Trophoblast cell (in vitro differentiated cells and primary cell): ENCODE measurements around the gene NHERF1.

Source experiments
- DNase-seq, 2 donors: peaks; one replicate each; pipeline ENCODE4 v3.0.0-alpha.2; 2016
- H2AFZ ChIP-seq: 2 replicates; pipeline ENCODE4 v1.6.1; 2013; ENCODE audit warnings: low read length, moderate library complexity, mild to moderate bottlenecking; ENCODE audit not compliant: insufficient read depth, poor library complexity
- H2AK5ac ChIP-seq: 2 replicates; pipeline ENCODE4 v1.6.1; 2013; ENCODE audit warnings: mild to moderate bottlenecking, low read length
- H2BK120ac ChIP-seq: 2 replicates; pipeline ENCODE4 v1.6.1; 2013; ENCODE audit warnings: low read length, mild to moderate bottlenecking, moderate library complexity; ENCODE audit not compliant: insufficient read depth, poor library complexity
- H2BK12ac ChIP-seq: 2 replicates; pipeline ENCODE4 v1.6.1; 2013; ENCODE audit warnings: mild to moderate bottlenecking, low read length, moderate library complexity
- H2BK5ac ChIP-seq: 2 replicates; pipeline ENCODE4 v1.6.1; 2013; ENCODE audit warnings: low read length, low read depth, moderate library complexity, mild to moderate bottlenecking; ENCODE audit not compliant: poor library complexity
- H3K14ac ChIP-seq: 2 replicates; pipeline ENCODE4 v1.6.1; 2013; ENCODE audit warnings: mild to moderate bottlenecking, low read length
- H3K18ac ChIP-seq: 2 replicates; pipeline ENCODE4 v1.6.1; 2013; ENCODE audit warnings: mild to moderate bottlenecking, low read length
- H3K23ac ChIP-seq: 2 replicates; pipeline ENCODE4 v1.6.1; 2013; ENCODE audit warnings: low read length
- H3K27ac ChIP-seq: 2 replicates; pipeline ENCODE4 v1.5.1; 2013; ENCODE audit warnings: low read depth, mild to moderate bottlenecking, inconsistent platforms, low read length, moderate library complexity
- H3K27me3 ChIP-seq: 2 replicates; pipeline ENCODE4 v1.6.1; 2013; ENCODE audit warnings: inconsistent platforms, mild to moderate bottlenecking, low read length, moderate library complexity; ENCODE audit not compliant: insufficient read depth
- H3K36me3 ChIP-seq, 2 experiments: 1 replicate in 1 of 2; 2 replicates in 1 of 2; pipeline ENCODE4 v1.6.1; 2013; ENCODE audit warnings: low read length in 2 of 2, mild to moderate bottlenecking in 2 of 2, moderate library complexity in 1 of 2; ENCODE audit not compliant: insufficient read depth in 2 of 2, control insufficient read depth in 1 of 2
- H3K4ac ChIP-seq: 2 replicates; pipeline ENCODE4 v1.6.1; 2013; ENCODE audit warnings: low read depth, mild to moderate bottlenecking, low read length, moderate library complexity
- H3K4me1 ChIP-seq, 2 experiments: 1 replicate in 1 of 2; 2 replicates in 1 of 2; pipeline ENCODE4 v1.6.1; 2013; ENCODE audit warnings: low read length in 2 of 2, mild to moderate bottlenecking in 2 of 2, moderate library complexity in 1 of 2; ENCODE audit not compliant: insufficient read depth in 2 of 2, control insufficient read depth in 1 of 2
- H3K4me2 ChIP-seq: 2 replicates; pipeline ENCODE4 v1.6.1; 2013; ENCODE audit warnings: inconsistent platforms, mild to moderate bottlenecking, low read length, moderate library complexity
- H3K4me3 ChIP-seq: 2 replicates; pipeline ENCODE4 v1.5.1; 2013; ENCODE audit warnings: mild to moderate bottlenecking, low read depth, low read length, inconsistent platforms
- H3K79me1 ChIP-seq: one replicate; pipeline ENCODE4 v1.6.1; 2013; ENCODE audit warnings: low read length
- H3K79me2 ChIP-seq: 2 replicates; pipeline ENCODE4 v1.6.1; 2013; ENCODE audit warnings: low read length, mild to moderate bottlenecking; ENCODE audit not compliant: control insufficient read depth, insufficient read depth, poor library complexity
- H3K9ac ChIP-seq: 2 replicates; pipeline ENCODE4 v1.6.1; 2013; ENCODE audit warnings: mild to moderate bottlenecking, low read length
- H3K9me3 ChIP-seq: 2 replicates; pipeline ENCODE4 v1.6.1; 2013; ENCODE audit warnings: low read depth, mild to moderate bottlenecking, control low read depth, inconsistent platforms, low read length; ENCODE audit not compliant: insufficient read depth
- H4K12ac ChIP-seq: 2 replicates; pipeline ENCODE4 v1.6.1; 2013; ENCODE audit warnings: low read depth, mild to moderate bottlenecking, low read length, moderate library complexity
- H4K8ac ChIP-seq: 2 replicates; pipeline ENCODE4 v1.6.1; 2013; ENCODE audit warnings: low read depth, mild to moderate bottlenecking, low read length, moderate library complexity
- H4K91ac ChIP-seq: one replicate; pipeline ENCODE4 v1.6.1; 2013; ENCODE audit warnings: low read depth, mild to moderate bottlenecking, low read length, moderate library complexity
- WGBS: extraction: QIAGEN DNeasy Blood & Tissue Kit; methylation state at CpG from one replicate; pipeline ENCODE4 v1.1.7; 2013; ENCODE audit warnings: missing lambda C conversion rate; ENCODE audit not compliant: insufficient read length, insufficient coverage; ENCODE audit errors: extremely low coverage; 5-methylcytosine and 5-hydroxymethylcytosine counted together

Gene NHERF1

DNA sequence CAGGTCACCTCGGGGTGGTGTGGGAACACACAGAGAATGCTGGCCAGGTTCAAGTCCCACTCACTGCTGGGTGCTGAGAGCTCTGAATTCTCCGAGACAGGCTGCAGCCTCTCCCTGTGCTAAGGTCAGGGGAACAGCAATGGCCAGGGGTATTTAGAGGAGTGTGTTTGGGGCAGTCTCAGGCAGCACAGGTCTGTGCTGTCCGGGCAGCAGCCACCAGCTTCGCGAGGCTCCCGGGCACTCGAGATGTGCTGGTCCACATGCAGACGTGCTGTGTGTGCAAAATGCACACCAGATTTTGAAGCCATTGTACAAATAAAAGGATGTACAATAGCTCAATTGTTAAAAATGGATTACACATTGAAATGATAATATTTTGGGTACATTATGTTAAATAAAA, 7.1 kb downstream of the NHERF1 start:
- no peak overlapping the region for H4K12ac ChIP-seq
- no CpG with 5 or more reads among the region's 8 CpGs for WGBS
- no peak overlapping the region for H2BK5ac ChIP-seq
- no peak overlapping the region for H3K18ac ChIP-seq
- peaks cover 24% of the 10 kb centered on the region for H3K79me2 ChIP-seq
- no peak overlapping the region for H3K4me2 ChIP-seq
- H3K36me3 ChIP-seq, result no peaks in the 10 kb centered on the region
- no peaks in the 10 kb centered on the region for H3K27me3 ChIP-seq
- H2BK120ac ChIP-seq, result no peak overlapping the region
- no peak overlapping the region for H4K8ac ChIP-seq
- H4K91ac ChIP-seq, result no peak overlapping the region
- peaks cover 16% of the 10 kb centered on the region for H3K79me1 ChIP-seq
- H3K4me3 ChIP-seq, result no peak overlapping the region
- no peak overlapping the region for H3K14ac ChIP-seq
- no peak overlapping the region for H2AFZ ChIP-seq
- no peak overlapping the region for H2AK5ac ChIP-seq
- no peak overlapping the region for H3K27ac ChIP-seq
- peaks cover 3% of the 10 kb centered on the region for H3K9me3 ChIP-seq
- no peak overlapping the region for H2BK12ac ChIP-seq
- H3K23ac ChIP-seq, result no peak overlapping the region
- H3K9ac ChIP-seq, result no peak overlapping the region
- peak overlapping the region; percentile 12 for H3K4ac ChIP-seq
- no peak for DNase-seq
- H3K4me1 ChIP-seq, result peaks cover 37 to 45% of the 10 kb centered on the region in 2 experiments

DNA sequence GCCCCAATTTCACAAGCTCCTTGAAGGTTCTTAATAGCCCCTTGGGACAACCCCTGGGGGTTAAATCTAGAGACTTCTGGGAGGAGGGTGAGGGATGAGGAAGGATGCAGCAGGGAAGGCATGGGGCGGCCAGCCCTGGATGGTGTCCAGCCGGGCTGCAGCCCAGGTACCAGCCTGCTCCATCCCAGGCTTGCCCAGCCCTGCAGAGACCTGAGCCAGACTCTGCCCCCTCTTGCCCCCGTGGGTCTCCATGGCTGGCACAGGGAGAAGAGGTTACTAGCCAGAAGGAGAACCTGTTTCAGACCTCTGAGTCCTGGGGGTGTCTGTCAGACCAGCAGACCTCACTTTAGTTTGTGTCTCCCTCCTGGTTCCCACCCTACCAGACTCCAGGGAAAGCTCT, 8.5 kb downstream of the NHERF1 start:
- Histone ChIP-seq H3K4me1 (peaks cover 42 to 53% of the 10 kb centered on the region in 2 experiments), H3K9me3 (peaks cover 3% of the 10 kb centered on the region), H3K36me3 (no peaks in the 10 kb centered on the region), H3K14ac (no peak overlapping the region), H4K8ac (no peak overlapping the region), H4K12ac (no peak overlapping the region), H3K27me3 (no peaks in the 10 kb centered on the region), H2AK5ac (no peak overlapping the region), H4K91ac (no peak overlapping the region), H3K9ac (no peak overlapping the region), H2BK120ac (no peak overlapping the region), H3K4ac (peak overlapping the region; percentile 0), H3K27ac (no peak overlapping the region), H3K4me2 (no peak overlapping the region), H2BK5ac (no peak overlapping the region), H3K79me1 (peaks cover 18% of the 10 kb centered on the region), H3K79me2 (peaks cover 24% of the 10 kb centered on the region), H3K23ac (no peak overlapping the region), H3K18ac (no peak overlapping the region), H2AFZ (no peak overlapping the region), H2BK12ac (no peak overlapping the region), H3K4me3 (no peak overlapping the region)
- WGBS, result no CpG with 5 or more reads among the region's 3 CpGs
- DNase-seq, result no peak

DNA sequence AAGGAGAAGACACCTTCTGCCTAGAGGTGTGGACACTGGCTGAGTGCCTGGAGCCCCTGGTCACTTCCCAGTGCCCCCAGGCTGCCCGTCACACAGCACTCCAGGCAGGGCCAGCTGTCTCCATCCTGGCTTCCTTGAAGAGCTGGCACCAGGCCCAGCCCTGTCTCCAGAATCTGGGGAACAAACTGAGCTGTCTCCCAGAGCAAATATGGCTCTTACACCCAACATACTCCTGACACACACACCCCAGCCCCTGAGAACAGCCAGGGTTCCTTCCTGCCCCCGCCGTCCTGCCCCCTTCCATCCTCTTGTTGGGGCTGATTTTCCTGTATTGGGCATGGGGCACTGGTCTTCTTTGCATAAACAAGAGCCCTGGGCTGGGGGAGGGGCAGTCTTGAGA, 9.1 kb downstream of the NHERF1 start:
- Histone ChIP-seq H3K79me1 (peaks cover 18% of the 10 kb centered on the region), H2AK5ac (peak overlapping the region; percentile 39), H3K9ac (no peak overlapping the region), H3K36me3 (no peaks in the 10 kb centered on the region), H3K4ac (peak overlapping the region; percentile 47), H3K4me1 (peaks cover 42 to 52% of the 10 kb centered on the region in 2 experiments), H3K79me2 (peaks cover 23% of the 10 kb centered on the region), H3K14ac (no peak overlapping the region), H4K91ac (peak overlapping the region; percentile 8), H2BK12ac (no peak overlapping the region), H3K27me3 (no peaks in the 10 kb centered on the region), H3K4me3 (no peak overlapping the region), H2BK120ac (no peak overlapping the region), H4K12ac (no peak overlapping the region), H3K18ac (peak overlapping the region; percentile 20), H3K9me3 (peaks cover 3% of the 10 kb centered on the region), H3K27ac (no peak overlapping the region), H3K4me2 (no peak overlapping the region), H2BK5ac (no peak overlapping the region), H4K8ac (no peak overlapping the region), H3K23ac (no peak overlapping the region), H2AFZ (no peak overlapping the region)
- WGBS, result no CpG with 5 or more reads among the region's 3 CpGs
- DNase-seq, result no peak

DNA sequence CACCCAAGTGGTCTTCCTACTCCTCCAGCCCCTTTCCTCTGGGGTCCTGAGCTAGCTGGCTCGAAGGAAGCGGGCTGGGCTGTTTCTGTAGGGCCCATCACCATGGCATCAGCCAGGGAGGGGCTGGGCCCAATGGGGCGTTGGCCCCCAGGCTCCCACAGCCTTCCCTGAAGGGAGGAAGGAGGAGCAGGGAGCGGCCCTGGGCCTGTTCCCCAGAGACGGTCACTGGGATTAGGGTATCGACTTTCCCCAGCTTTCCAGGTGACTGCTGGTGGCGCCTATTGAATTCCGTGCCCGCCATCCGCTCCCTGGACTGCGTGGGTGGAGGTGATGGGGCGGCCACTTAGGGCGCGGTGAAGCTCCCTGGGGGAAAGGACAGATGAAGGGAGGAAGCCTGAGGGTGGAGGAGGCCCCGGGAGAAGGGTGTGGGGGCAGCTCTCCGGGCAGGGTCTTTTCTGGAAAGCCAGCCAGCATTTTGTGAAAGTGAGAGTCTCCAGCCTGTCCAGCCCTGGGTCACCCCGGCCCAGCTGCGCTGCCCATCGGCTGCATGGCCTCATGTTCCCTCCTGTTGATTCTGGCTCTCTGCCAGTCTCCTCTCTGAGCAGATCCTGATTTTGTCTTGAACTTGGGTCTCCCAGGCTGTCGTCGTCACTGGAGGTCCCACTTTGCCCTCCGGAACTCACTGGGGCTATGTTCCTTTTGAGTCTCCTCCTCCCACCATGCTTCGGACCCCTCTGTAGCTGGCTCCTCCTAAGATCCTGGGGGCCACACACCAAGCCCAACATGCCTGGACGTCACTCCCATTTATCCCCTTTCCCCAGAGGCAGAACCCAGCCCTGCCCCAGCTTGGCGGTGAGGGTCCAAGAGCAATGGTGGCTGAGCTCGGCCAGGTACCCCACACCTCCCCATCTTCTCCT, 9.8 kb downstream of the NHERF1 start:
- H3K4me2 ChIP-seq, result no peak overlapping the region
- H4K91ac ChIP-seq, result peak overlapping the region; percentile 36
- peak overlapping the region; percentile 49 for H2AK5ac ChIP-seq
- H3K18ac ChIP-seq, result peak overlapping the region; percentile 81
- peaks cover 0 to under 1% of the 10 kb centered on the region in 2 experiments for H3K36me3 ChIP-seq
- peaks cover 23% of the 10 kb centered on the region for H3K79me2 ChIP-seq
- H3K4ac ChIP-seq, result peak overlapping the region; percentile 50
- H3K79me1 ChIP-seq, result peaks cover 18% of the 10 kb centered on the region
- no peak overlapping the region for H3K27ac ChIP-seq
- peak overlapping the region; percentile 22 for H3K23ac ChIP-seq
- H3K4me1 ChIP-seq, result peaks cover 39 to 49% of the 10 kb centered on the region in 2 experiments
- DNase-seq, result no peak
- no peak overlapping the region for H3K9ac ChIP-seq
- WGBS, result no CpG with 5 or more reads among the region's 26 CpGs
- no peak overlapping the region for H4K12ac ChIP-seq
- H4K8ac ChIP-seq, result no peak overlapping the region
- H2BK120ac ChIP-seq, result peak overlapping the region; percentile 23
- peak overlapping the region; percentile 59 for H3K14ac ChIP-seq
- H3K4me3 ChIP-seq, result no peak overlapping the region
- H2BK12ac ChIP-seq, result peak overlapping the region; percentile 42
- H3K9me3 ChIP-seq, result peaks cover 3% of the 10 kb centered on the region
- H2AFZ ChIP-seq, result no peak overlapping the region
- H3K27me3 ChIP-seq, result no peaks in the 10 kb centered on the region
- no peak overlapping the region for H2BK5ac ChIP-seq
